Fibroblast of mammary gland (primary cell): Measurements from ENCODE around the gene LPIN1.
A peak's percentile ranks its signal among the peaks of the same experiment; 100 is the strongest.

Source experiments
- DNase-seq: peaks from one replicate; pipeline ENCODE4 v3.0.0-alpha.2; 2010; ENCODE audit warnings: low read depth
- H3K4me3 ChIP-seq: 2 replicates; pipeline ENCODE4 v1.5.1; 2011; ENCODE audit warnings: low read depth, mild to moderate bottlenecking, low read length, moderate library complexity; ENCODE audit not compliant: control insufficient read depth
- CTCF ChIP-seq: conservative IDR thresholded peaks from 2 replicates; pipeline ENCODE4 v1.5.1; 2011; ENCODE audit warnings: low read depth, low read length, inconsistent platforms; ENCODE audit not compliant: control insufficient read depth, insufficient read depth

LPIN1 gene

GRCh38 chr2:11709293-11709692, 37.1 kb upstream of the LPIN1 start:
- H3K4me3 ChIP-seq: no peak overlapping the region
- no peak for DNase-seq
- no peak for TF ChIP-seq CTCF

GRCh38 chr2:11710210-11710609, 36.2 kb upstream of the LPIN1 start:
- no peak for TF ChIP-seq CTCF
- no peak overlapping the region for H3K4me3 ChIP-seq
- peak; percentile 82 for DNase-seq

GRCh38 chr2:11710632-11711353, 35.6 kb upstream of the LPIN1 start:
- no peak for DNase-seq
- no peak for TF ChIP-seq CTCF
- H3K4me3 ChIP-seq: no peak overlapping the region

- TF ChIP-seq CTCF: no peak
- DNase-seq: no peak
- no peak overlapping the region for H3K4me3 ChIP-seq
Observed at GRCh38 chr2:11711354-11711716, 35.1 kb upstream of the LPIN1 start.

- no peak for DNase-seq
- H3K4me3 ChIP-seq: no peak overlapping the region
- no peak for TF ChIP-seq CTCF
Observed at GRCh38 chr2:11711751-11712150, 34.7 kb upstream of the LPIN1 start.

GRCh38 chr2:11712866-11713265, 33.6 kb upstream of the LPIN1 start:
- no peak overlapping the region for H3K4me3 ChIP-seq
- no peak for TF ChIP-seq CTCF
- DNase-seq: no peak

GRCh38 chr2:11713815-11714214, 32.6 kb upstream of the LPIN1 start:
- DNase-seq: no peak
- H3K4me3 ChIP-seq: no peak overlapping the region
- TF ChIP-seq CTCF: no peak
